GM12878 (cell line): Measurements from ENCODE around the gene STAT4.

ENCODE experiments used
- BCL11A ChIP-seq: IDR thresholded peaks from 2 replicates; pipeline ENCODE4 v1.6.1; 2011; ENCODE audit warnings: low read depth, low read length
- CTCF ChIP-seq, 3 experiments: IDR thresholded peaks in 2 of 3; conservative IDR thresholded peaks in 1 of 3; 2 replicates each; pipeline ENCODE4 v1.5.1; 2011; ENCODE audit warnings: low read depth in 3 of 3, low read length in 3 of 3, mild to moderate bottlenecking in 3 of 3, control low read depth in 2 of 3, moderate library complexity in 2 of 3, inconsistent platforms in 1 of 3, mixed read lengths in 1 of 3; ENCODE audit not compliant: control insufficient read depth in 2 of 3, insufficient read depth in 1 of 3; ENCODE audit errors: extremely low read depth in 1 of 3
- NFYB ChIP-seq: IDR thresholded peaks from 2 replicates; pipeline ENCODE4 v1.6.1; 2011; ENCODE audit warnings: low read depth, mild to moderate bottlenecking, low read length, improper control_type of control experiment, moderate library complexity; ENCODE audit not compliant: insufficient read depth
- POLR2A ChIP-seq: IDR thresholded peaks from 2 replicates; pipeline ENCODE4 v1.6.1; 2011; ENCODE audit warnings: low read depth, mild to moderate bottlenecking, low read length
- RB1 ChIP-seq: fragments of 450-650 bp; formaldehyde crosslinking; IDR thresholded peaks from 2 replicates; pipeline ENCODE4 v1.6.1; 2017; ENCODE audit warnings: mild to moderate bottlenecking, borderline replicate concordance
- REST ChIP-seq: IDR thresholded peaks from 2 replicates; pipeline ENCODE4 v1.6.1; 2012; ENCODE audit warnings: mild to moderate bottlenecking, low read depth, low read length
- TAF1 ChIP-seq: IDR thresholded peaks from 2 replicates; pipeline ENCODE4 v1.6.1; 2011; ENCODE audit warnings: mild to moderate bottlenecking, low read depth, low read length, borderline replicate concordance
- ZNF622 ChIP-seq: fragments of 450-650 bp; IDR thresholded peaks from 2 replicates; pipeline ENCODE4 v1.6.1; 2017; ENCODE audit warnings: mild to moderate bottlenecking, inconsistent platforms

GRCh38 chr2:191170301-191170636, 19.5 kb upstream of the STAT4 start:
- TF ChIP-seq BCL11A = no peak
- no peak for TF ChIP-seq TAF1
- TF ChIP-seq POLR2A = no peak
- TF ChIP-seq REST = no peak
- no peak for TF ChIP-seq CTCF (IDR thresholded peaks at IDR 0.05 in 2 of 3, conservative IDR thresholded peaks at IDR 0.05 in 1 of 3; ENCODE audit: control insufficient read depth in 2 of 3, extremely low read depth in 1 of 3, insufficient read depth in 1 of 3, low read depth in 3 of 3, low read length in 3 of 3)
- TF ChIP-seq ZNF622 = no peak
- TF ChIP-seq NFYB = no peak
- TF ChIP-seq RB1 = no peak
